Liver (tissue), 9 donors: ENCODE results near the gene ZSWIM6. TPM values are rescaled to one million over a fixed set of nuclear protein-coding genes. Genes with fewer than 3 reads are reported as not detected.

ENCODE experiments used
- DNase-seq: peaks from one replicate; pipeline ENCODE4 v3.0.0-alpha.2; 2017; ENCODE audit warnings: low spot score
- H3K27ac ChIP-seq, 2 donors: one replicate each; pipeline ENCODE4 v1.7.0; 2013; ENCODE audit warnings: inconsistent platforms in 2 of 2, low read length in 2 of 2, control low read depth in 1 of 2, low read depth in 1 of 2, mild to moderate bottlenecking in 1 of 2
- H3K27me3 ChIP-seq, 4 donors: one replicate each; pipeline versions ENCODE4 v1.6.1 to v1.7.0; 2013; ENCODE audit warnings: low read length in 3 of 4, inconsistent platforms in 1 of 4, mild to moderate bottlenecking in 1 of 4, moderate library complexity in 1 of 4; ENCODE audit not compliant: control insufficient read depth in 4 of 4, insufficient read depth in 4 of 4
- H3K36me3 ChIP-seq, 4 donors: one replicate each; pipeline versions ENCODE4 v1.6.1 to v1.7.0; 2013; ENCODE audit warnings: low read length in 3 of 4, mild to moderate bottlenecking in 3 of 4, low read depth in 1 of 4, moderate library complexity in 1 of 4; ENCODE audit not compliant: control insufficient read depth in 4 of 4, insufficient read depth in 3 of 4
- H3K4me1 ChIP-seq, 4 donors: one replicate each; pipeline versions ENCODE4 v1.6.1 to v1.7.0; 2013; ENCODE audit warnings: low read length in 3 of 4, mild to moderate bottlenecking in 3 of 4, moderate library complexity in 1 of 4; ENCODE audit not compliant: control insufficient read depth in 4 of 4, insufficient read depth in 4 of 4
- H3K4me3 ChIP-seq, 3 donors: one replicate each; pipeline versions ENCODE4 v1.6.1 to v1.7.0; 2013; ENCODE audit warnings: low read length in 3 of 3, control low read depth in 1 of 3, low read depth in 1 of 3, mild to moderate bottlenecking in 1 of 3
- H3K9ac ChIP-seq, 2 donors: one replicate each; pipeline ENCODE4 v1.7.0; 2013; ENCODE audit warnings: low read length in 2 of 2, mild to moderate bottlenecking in 2 of 2, moderate library complexity in 2 of 2, control low read depth in 1 of 2, low read depth in 1 of 2
- H3K9me3 ChIP-seq, 4 donors: one replicate each; pipeline versions ENCODE4 v1.6.1 to v1.7.0; 2013; ENCODE audit warnings: low read length in 3 of 4; ENCODE audit not compliant: control insufficient read depth in 4 of 4
- EGR1 ChIP-seq, 2 donors: IDR thresholded peaks; 2 replicates each; pipeline ENCODE4 v1.6.1; 2016 to 2018; ENCODE audit warnings: antibody characterized with exemption in 2 of 2, low read depth in 2 of 2
- FOXA1 ChIP-seq: IDR thresholded peaks from 2 replicates; pipeline ENCODE4 v1.6.1; 2016; ENCODE audit warnings: antibody characterized with exemption
- FOXA2 ChIP-seq: IDR thresholded peaks from 2 replicates; pipeline ENCODE4 v1.6.1; 2016; ENCODE audit warnings: antibody characterized with exemption
- GABPA ChIP-seq, 2 donors: IDR thresholded peaks in 1 of 2; conservative IDR thresholded peaks in 1 of 2; 2 replicates each; pipeline ENCODE4 v1.6.1; 2016; ENCODE audit warnings: antibody characterized with exemption in 2 of 2, mild to moderate bottlenecking in 1 of 2, moderate library complexity in 1 of 2
- HNF4G ChIP-seq: IDR thresholded peaks from 2 replicates; pipeline ENCODE4 v1.6.1; 2016; ENCODE audit warnings: antibody characterized with exemption
- MAX ChIP-seq: IDR thresholded peaks from 2 replicates; pipeline ENCODE4 v1.6.1; 2016; ENCODE audit warnings: antibody characterized with exemption
- NR2F2 ChIP-seq: IDR thresholded peaks from 2 replicates; pipeline ENCODE4 v1.6.1; 2016; ENCODE audit warnings: antibody characterized with exemption
- RAD21 ChIP-seq, 2 donors: IDR thresholded peaks; 2 replicates each; pipeline ENCODE4 v1.6.1; 2016; ENCODE audit warnings: antibody characterized with exemption in 2 of 2, mild to moderate bottlenecking in 2 of 2
- RXRA ChIP-seq, 2 donors: IDR thresholded peaks; 2 replicates each; pipeline ENCODE4 v1.6.1; 2017 to 2018; ENCODE audit warnings: antibody characterized with exemption in 2 of 2, mild to moderate bottlenecking in 1 of 2
- SP1 ChIP-seq: IDR thresholded peaks from 2 replicates; pipeline ENCODE4 v1.6.1; 2018; ENCODE audit warnings: antibody characterized with exemption, mild to moderate bottlenecking
- TAF1 ChIP-seq: conservative IDR thresholded peaks from 2 replicates; pipeline ENCODE4 v1.6.1; 2016; ENCODE audit warnings: antibody characterized with exemption, mild to moderate bottlenecking
- YY1 ChIP-seq: IDR thresholded peaks from 2 replicates; pipeline ENCODE4 v1.6.1; 2016; ENCODE audit warnings: antibody characterized with exemption, mild to moderate bottlenecking
- WGBS: extraction: QIAGEN DNeasy Blood & Tissue Kit; methylation state at CpG from one replicate; pipeline ENCODE4 v1.1.7; 2013; 5-methylcytosine and 5-hydroxymethylcytosine counted together
- polyA plus RNA-seq, 2 donors: library from polyadenylated mRNA; stranded (reverse) in 1 of 2; unstranded in 1 of 2; fragments of 200-250 nt in 1 of 2; fragments of >200 nt in 1 of 2; fragmentation: Nextera tagmentation in 1 of 2; extraction: Ambion mirVana in 1 of 2; gene quantifications; one replicate each; pipeline versions ENCODE4 v1.2.1 to v1.2.3, GENCODE V29; 2013 to 2015
- total RNA-seq, 2 donors: library from RNA; depleted of rRNA; stranded (reverse); fragments of >200 nt; gene quantifications; one replicate each; pipeline ENCODE4 v1.2.3, GENCODE V29; 2014
- TF ChIP-seq, protein P1 (sequence below): fragments of 150-350 bp; IDR thresholded peaks from 2 replicates; pipeline ENCODE4 v1.5.1; 2017; ENCODE audit warnings: improper control_type of control experiment, low read depth, low read length; ENCODE audit not compliant: missing input control
- TF ChIP-seq, protein P2 (sequence below): IDR thresholded peaks from 2 replicates; pipeline ENCODE4 v1.6.1; 2016; ENCODE audit warnings: antibody characterized with exemption, mild to moderate bottlenecking
- TF ChIP-seq, protein P3 (sequence below): IDR thresholded peaks from 2 replicates; pipeline ENCODE4 v1.6.1; 2016; ENCODE audit warnings: antibody characterized with exemption
- donor health status: healthy.
- donor health status: healthy.
- donor health status: healthy.
- donor health status: healthy.
- donor health status: healthy.

ZSWIM6 gene
- total RNA-seq (1 to 10 TPM; 5.0 to 5.2 TPM), polyA plus RNA-seq (1 to 10 TPM; 1.3 to 1.7 TPM)

DNA sequence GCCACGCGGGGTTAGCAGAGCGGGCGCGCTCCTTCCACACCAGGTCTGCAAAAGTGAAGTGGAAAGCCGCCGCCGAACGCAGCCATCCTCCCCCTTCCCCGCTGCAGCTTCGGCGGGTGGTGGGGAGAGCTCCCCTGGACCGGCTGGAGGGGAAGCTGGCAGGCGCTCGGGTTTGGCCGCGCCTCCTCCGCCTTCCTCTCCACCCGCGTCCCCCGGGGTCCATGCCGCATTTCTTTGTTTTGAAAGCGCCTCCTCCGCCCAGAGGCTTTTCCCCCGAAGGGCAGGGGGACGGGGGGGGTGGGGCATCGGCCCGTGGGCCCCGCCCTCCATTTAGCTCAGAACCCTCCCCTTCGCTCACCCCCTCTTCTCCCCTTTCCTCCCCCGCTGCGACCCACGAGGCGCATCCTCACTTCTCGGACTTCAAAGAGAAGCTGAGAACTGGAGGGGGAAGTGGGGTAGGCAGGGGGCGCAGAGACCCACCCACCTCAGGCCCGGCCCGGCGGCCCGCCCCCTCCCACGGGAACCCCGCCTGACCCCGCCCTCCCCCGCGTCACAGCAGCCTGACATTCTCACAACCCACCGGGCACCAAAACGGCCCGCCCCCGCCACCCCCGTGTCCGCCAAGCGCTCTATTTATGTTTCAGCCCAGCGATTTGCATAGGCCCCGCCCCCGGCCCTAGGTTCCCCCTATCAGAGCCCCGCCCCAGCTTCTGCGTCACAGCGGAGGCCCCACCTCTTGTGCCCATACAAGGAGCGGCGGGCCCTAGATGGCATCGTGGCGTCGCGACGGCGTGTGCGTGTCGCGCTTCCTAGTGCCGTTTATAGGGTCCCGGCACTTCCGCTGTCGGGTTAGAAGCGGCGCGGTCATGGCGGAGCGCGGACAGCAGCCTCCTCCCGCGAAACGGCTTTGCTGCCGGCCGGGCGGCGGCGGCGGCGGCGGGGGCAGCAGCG is at the start of gene ZSWIM6:
Gene ZSWIM6 (plus strand): TSS at position 852 of the 951 bp plus-strand sequence. CDS start 15 bp downstream, at position 867.
- no peak for TF ChIP-seq HNF4G
- TF ChIP-seq, protein P1, sequence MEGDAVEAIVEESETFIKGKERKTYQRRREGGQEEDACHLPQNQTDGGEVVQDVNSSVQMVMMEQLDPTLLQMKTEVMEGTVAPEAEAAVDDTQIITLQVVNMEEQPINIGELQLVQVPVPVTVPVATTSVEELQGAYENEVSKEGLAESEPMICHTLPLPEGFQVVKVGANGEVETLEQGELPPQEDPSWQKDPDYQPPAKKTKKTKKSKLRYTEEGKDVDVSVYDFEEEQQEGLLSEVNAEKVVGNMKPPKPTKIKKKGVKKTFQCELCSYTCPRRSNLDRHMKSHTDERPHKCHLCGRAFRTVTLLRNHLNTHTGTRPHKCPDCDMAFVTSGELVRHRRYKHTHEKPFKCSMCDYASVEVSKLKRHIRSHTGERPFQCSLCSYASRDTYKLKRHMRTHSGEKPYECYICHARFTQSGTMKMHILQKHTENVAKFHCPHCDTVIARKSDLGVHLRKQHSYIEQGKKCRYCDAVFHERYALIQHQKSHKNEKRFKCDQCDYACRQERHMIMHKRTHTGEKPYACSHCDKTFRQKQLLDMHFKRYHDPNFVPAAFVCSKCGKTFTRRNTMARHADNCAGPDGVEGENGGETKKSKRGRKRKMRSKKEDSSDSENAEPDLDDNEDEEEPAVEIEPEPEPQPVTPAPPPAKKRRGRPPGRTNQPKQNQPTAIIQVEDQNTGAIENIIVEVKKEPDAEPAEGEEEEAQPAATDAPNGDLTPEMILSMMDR = no peak
- peak; percentile 33 to 41 for TF ChIP-seq RXRA (IDR thresholded peaks at IDR 0.05)
- peak in 1 of 2 donors; percentile 71 for TF ChIP-seq GABPA (IDR thresholded peaks at IDR 0.05 in 1 of 2, conservative IDR thresholded peaks at IDR 0.05 in 1 of 2)
- no peak for TF ChIP-seq FOXA1
- TF ChIP-seq SP1 = peak; percentile 50
- no peak for TF ChIP-seq FOXA2
- peak; percentile 98 for TF ChIP-seq TAF1
- TF ChIP-seq YY1 = peak; percentile 41
- peak; percentile 26 for TF ChIP-seq MAX
- TF ChIP-seq NR2F2 = no peak
- TF ChIP-seq RAD21 (IDR thresholded peaks at IDR 0.05) = no peak
- TF ChIP-seq, protein P2, sequence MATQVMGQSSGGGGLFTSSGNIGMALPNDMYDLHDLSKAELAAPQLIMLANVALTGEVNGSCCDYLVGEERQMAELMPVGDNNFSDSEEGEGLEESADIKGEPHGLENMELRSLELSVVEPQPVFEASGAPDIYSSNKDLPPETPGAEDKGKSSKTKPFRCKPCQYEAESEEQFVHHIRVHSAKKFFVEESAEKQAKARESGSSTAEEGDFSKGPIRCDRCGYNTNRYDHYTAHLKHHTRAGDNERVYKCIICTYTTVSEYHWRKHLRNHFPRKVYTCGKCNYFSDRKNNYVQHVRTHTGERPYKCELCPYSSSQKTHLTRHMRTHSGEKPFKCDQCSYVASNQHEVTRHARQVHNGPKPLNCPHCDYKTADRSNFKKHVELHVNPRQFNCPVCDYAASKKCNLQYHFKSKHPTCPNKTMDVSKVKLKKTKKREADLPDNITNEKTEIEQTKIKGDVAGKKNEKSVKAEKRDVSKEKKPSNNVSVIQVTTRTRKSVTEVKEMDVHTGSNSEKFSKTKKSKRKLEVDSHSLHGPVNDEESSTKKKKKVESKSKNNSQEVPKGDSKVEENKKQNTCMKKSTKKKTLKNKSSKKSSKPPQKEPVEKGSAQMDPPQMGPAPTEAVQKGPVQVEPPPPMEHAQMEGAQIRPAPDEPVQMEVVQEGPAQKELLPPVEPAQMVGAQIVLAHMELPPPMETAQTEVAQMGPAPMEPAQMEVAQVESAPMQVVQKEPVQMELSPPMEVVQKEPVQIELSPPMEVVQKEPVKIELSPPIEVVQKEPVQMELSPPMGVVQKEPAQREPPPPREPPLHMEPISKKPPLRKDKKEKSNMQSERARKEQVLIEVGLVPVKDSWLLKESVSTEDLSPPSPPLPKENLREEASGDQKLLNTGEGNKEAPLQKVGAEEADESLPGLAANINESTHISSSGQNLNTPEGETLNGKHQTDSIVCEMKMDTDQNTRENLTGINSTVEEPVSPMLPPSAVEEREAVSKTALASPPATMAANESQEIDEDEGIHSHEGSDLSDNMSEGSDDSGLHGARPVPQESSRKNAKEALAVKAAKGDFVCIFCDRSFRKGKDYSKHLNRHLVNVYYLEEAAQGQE = peak; percentile 77
- TF ChIP-seq, protein P3, sequence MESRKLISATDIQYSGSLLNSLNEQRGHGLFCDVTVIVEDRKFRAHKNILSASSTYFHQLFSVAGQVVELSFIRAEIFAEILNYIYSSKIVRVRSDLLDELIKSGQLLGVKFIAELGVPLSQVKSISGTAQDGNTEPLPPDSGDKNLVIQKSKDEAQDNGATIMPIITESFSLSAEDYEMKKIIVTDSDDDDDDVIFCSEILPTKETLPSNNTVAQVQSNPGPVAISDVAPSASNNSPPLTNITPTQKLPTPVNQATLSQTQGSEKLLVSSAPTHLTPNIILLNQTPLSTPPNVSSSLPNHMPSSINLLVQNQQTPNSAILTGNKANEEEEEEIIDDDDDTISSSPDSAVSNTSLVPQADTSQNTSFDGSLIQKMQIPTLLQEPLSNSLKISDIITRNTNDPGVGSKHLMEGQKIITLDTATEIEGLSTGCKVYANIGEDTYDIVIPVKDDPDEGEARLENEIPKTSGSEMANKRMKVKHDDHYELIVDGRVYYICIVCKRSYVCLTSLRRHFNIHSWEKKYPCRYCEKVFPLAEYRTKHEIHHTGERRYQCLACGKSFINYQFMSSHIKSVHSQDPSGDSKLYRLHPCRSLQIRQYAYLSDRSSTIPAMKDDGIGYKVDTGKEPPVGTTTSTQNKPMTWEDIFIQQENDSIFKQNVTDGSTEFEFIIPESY = no peak
- TF ChIP-seq EGR1 (IDR thresholded peaks at IDR 0.05; ENCODE audit: low read depth in 2 of 2) = peak; percentile 91 to 93
- peak within 1 kb of the TSS; percentile 42 to 77 for H3K9ac ChIP-seq
- under 1% methylated on average over 91 of the region's 91 CpGs for WGBS
- H3K9me3 ChIP-seq = no peaks in the 10 kb centered on the region
- H3K4me1 ChIP-seq = peaks cover 0 to 25% (median 15%) of the 10 kb centered on the region in 4 donors
- peak within 1 kb of the TSS; percentile 84 to 96 (median 92) for H3K4me3 ChIP-seq
- peak; percentile 99 for DNase-seq
- peak within 1 kb of the TSS; percentile 98 for H3K27ac ChIP-seq
- no peaks in the 10 kb centered on the region for H3K36me3 ChIP-seq
- H3K27me3 ChIP-seq = no peaks in the 10 kb centered on the region
